ENCODE data around the gene ACBD4. TPM values are rescaled to one million over a fixed set of nuclear protein-coding genes. Genes with fewer than 3 reads are reported as not detected.

The ACBD4 gene
- total RNA-seq, 4 donors from 2014 or later: 25.9 to 41.9 (median 28.2) TPM

- peak overlapping the region in 2 of 4 donors; percentile 79 for H3K27ac ChIP-seq
- H3K27me3 ChIP-seq: no peaks in the 10 kb centered on the region
- 90 to 94% methylated on average over 19 to 22 of the region's 23 CpGs for WGBS, 2 donors
- H3K36me3 ChIP-seq: peaks cover 0 to 76% (median 3%) of the 10 kb centered on the region in 3 donors
- no peaks in the 10 kb centered on the region for H3K9me3 ChIP-seq
- peaks cover 0 to 52% (median 6%) of the 10 kb centered on the region in 4 donors for H3K4me1 ChIP-seq
- TF ChIP-seq EP300 (IDR thresholded peaks at IDR 0.05) (no peak), CTCF (IDR thresholded peaks at IDR 0.05) (no peak), POLR2A (IDR thresholded peaks at IDR 0.05) (no peak)
- no peak for DNase-seq (ENCODE audit: low spot score in 2 of 2)
- H3K4me3 ChIP-seq: no peak overlapping the region
Measured at GRCh38 chr17:45112559-45113423, 22.7 kb upstream of the ACBD4 start.

GRCh38 chr17:45113424-45113754 lies 22.1 kb upstream of the ACBD4 start:
- TF ChIP-seq POLR2A (IDR thresholded peaks at IDR 0.05) (no peak), EP300 (IDR thresholded peaks at IDR 0.05) (no peak)
- no peak for DNase-seq (ENCODE audit: low spot score in 2 of 2)
- Histone ChIP-seq H3K36me3 (peaks cover 0 to 76% (median 3%) of the 10 kb centered on the region in 3 donors), H3K9me3 (no peaks in the 10 kb centered on the region), H3K27ac (peak overlapping the region in 1 of 4 donors; percentile 79), H3K27me3 (no peaks in the 10 kb centered on the region), H3K4me3 (no peak overlapping the region), H3K4me1 (peaks cover 0 to 46% (median 5%) of the 10 kb centered on the region in 4 donors)
- 62 to 69% methylated on average over 4 to 8 of the region's 9 CpGs for WGBS, 2 donors

- 72 to 79% methylated on average over 15 to 19 of the region's 19 CpGs for WGBS, 2 donors
Measured at GRCh38 chr17:45114117-45114932, 21.2 kb upstream of the ACBD4 start.

GRCh38 chr17:45115015-45115625 lies 20.4 kb upstream of the ACBD4 start:
- peaks cover 0 to 79% (median 3%) of the 10 kb centered on the region in 3 donors for H3K36me3 ChIP-seq
- no peak overlapping the region for H3K4me3 ChIP-seq
- peaks cover 0 to 34% (median 5%) of the 10 kb centered on the region in 4 donors for H3K4me1 ChIP-seq
- DNase-seq (ENCODE audit: low spot score in 2 of 2): no peak
- WGBS, 2 donors: 81 to 84% methylated on average over 25 to 26 of the region's 26 CpGs
- peak overlapping the region in 2 of 4 donors; percentile 25 to 79 for H3K27ac ChIP-seq
- no peaks in the 10 kb centered on the region for H3K9me3 ChIP-seq
- TF ChIP-seq EP300 (IDR thresholded peaks at IDR 0.05): no peak
- TF ChIP-seq POLR2A (IDR thresholded peaks at IDR 0.05): no peak
- TF ChIP-seq CTCF (IDR thresholded peaks at IDR 0.05): no peak
- no peaks in the 10 kb centered on the region for H3K27me3 ChIP-seq

More at GRCh38 chr17:45114117-45114932, 21.2 kb upstream of the ACBD4 start:
- H3K9me3 ChIP-seq: no peaks in the 10 kb centered on the region
- peaks cover 0 to 76% (median 3%) of the 10 kb centered on the region in 3 donors for H3K36me3 ChIP-seq
- peaks cover 0 to 37% (median 5%) of the 10 kb centered on the region in 4 donors for H3K4me1 ChIP-seq
- TF ChIP-seq EP300 (IDR thresholded peaks at IDR 0.05) (no peak), CTCF (IDR thresholded peaks at IDR 0.05) (no peak), POLR2A (IDR thresholded peaks at IDR 0.05) (no peak)
- H3K27ac ChIP-seq: peak overlapping the region in 2 of 4 donors; percentile 25 to 79
- no peak for DNase-seq (ENCODE audit: low spot score in 2 of 2)
- H3K27me3 ChIP-seq: no peaks in the 10 kb centered on the region
- H3K4me3 ChIP-seq: no peak overlapping the region

- 76 to 78% methylated on average over 11 of the region's 11 CpGs for WGBS, 2 donors
- Histone ChIP-seq H3K27ac (no peak overlapping the region), H3K27me3 (no peaks in the 10 kb centered on the region), H3K9me3 (no peaks in the 10 kb centered on the region), H3K4me1 (peaks cover 0 to 31% (median 5%) of the 10 kb centered on the region in 4 donors), H3K4me3 (no peak overlapping the region), H3K36me3 (peaks cover 0 to 85% (median 3%) of the 10 kb centered on the region in 3 donors)
- no peak for DNase-seq (ENCODE audit: low spot score in 2 of 2)
- TF ChIP-seq EP300 (IDR thresholded peaks at IDR 0.05) (no peak), CTCF (IDR thresholded peaks at IDR 0.05) (no peak), POLR2A (IDR thresholded peaks at IDR 0.05) (no peak)
Measured at GRCh38 chr17:45115871-45116270, 19.6 kb upstream of the ACBD4 start.

Data from tibial nerve (tissue), 4 donors.